C1 segment of cervical spinal cord (tissue), 14 donors: ENCODE data around the gene WNT10A.
"Not testable (repeated sequence)": the region's sequence is repeated elsewhere in the genome, so short reads cannot be mapped to it uniquely, and the experiment has no call there.

Experiments
- DNase-seq, 14 donors: peaks; one replicate each; lab custom pipeline; 2025; lab: John Stamatoyannopoulos, UW

WNT10A gene

GRCh38 chr2:218880102-218880858 lies at the start of gene WNT10A:
TSS of gene WNT10A (plus strand) at chr2:218880852. CDS start at chr2:218880996, 144 bp downstream.
- DNase-seq = no peak

GRCh38 chr2:218831378-218831990 lies 49.2 kb upstream of the WNT10A start, which contains the start of gene PRKAG3:
TSS of gene PRKAG3 (minus strand) at chr2:218831803.
- no peak for DNase-seq

- DNase-seq = no peak
Measured at GRCh38 chr2:218832081-218832480, 48.6 kb upstream of the WNT10A start.

DNA sequence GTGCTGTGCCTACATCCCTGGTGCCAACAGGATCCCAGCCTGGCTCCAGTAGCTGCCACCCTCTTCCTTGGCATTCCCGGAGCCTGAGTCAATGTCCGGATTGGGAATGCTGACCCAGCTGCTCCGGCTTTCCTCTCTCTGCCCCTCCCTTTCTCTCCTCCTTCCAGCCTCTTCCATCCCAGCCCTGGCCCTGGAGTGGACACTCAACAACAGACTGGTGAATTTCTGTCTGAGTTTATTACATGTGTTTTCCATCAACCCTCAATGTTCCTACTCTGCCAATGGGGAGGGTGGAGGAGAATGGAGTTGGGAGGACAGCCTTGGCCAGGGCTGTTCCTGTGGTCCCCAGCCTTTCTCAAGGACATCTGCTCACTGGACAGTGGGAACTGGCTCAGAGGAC lies 48.1 kb upstream of the WNT10A start:
- no peak for DNase-seq

GRCh38 chr2:218833023-218833609 lies 47.5 kb upstream of the WNT10A start:
- DNase-seq = no peak

GRCh38 chr2:218834685-218835084 lies 46.0 kb upstream of the WNT10A start:
- DNase-seq = no peak

- DNase-seq = no peak
Measured at GRCh38 chr2:218837495-218837894, 43.2 kb upstream of the WNT10A start.

GRCh38 chr2:218839430-218839829 lies 41.2 kb upstream of the WNT10A start:
- no peak for DNase-seq

DNA sequence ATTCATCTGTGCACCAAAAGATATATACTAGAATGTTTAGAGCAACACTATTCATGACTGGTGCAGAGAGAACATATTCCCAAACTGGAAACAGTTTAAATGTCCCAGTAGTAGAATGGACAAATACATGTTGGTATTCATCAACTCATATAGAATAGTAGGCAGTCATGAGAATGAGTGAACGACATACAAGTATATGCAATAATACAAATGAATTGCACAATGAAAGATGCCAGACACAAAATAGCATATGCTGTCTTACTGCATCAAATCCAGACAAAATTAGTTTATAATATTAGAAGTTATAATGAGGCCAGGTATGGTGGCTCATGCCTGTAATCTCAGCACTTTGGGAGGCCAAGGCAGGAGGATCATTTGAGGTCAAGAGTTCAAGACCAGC lies 40.8 kb upstream of the WNT10A start:
- DNase-seq = no peak

GRCh38 chr2:218844334-218844733 lies 36.3 kb upstream of the WNT10A start:
- DNase-seq = not testable (repeated sequence)

DNA sequence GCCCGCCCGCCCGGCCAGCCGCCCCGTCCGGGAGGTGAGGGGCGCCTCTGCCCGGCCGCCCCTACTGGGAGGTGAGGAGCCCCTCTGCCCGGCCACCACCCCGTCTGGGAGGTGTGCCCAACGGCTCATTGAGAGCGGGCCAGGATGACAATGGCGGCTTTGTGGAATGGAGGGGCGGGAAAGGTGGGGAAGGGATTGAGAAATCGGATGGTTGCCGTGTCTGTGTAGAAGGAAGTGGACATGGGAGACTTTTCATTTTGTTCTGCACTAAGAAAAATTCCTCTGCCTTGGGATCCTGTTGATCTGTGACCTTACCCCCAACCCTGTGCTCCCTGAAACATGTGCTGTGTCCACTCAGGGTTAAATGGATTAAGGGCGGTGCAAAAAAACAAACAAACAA lies 33.7 kb upstream of the WNT10A start:
- not testable (repeated sequence) for DNase-seq

- DNase-seq = no peak
Measured at GRCh38 chr2:218849721-218850120, 30.9 kb upstream of the WNT10A start.

DNA sequence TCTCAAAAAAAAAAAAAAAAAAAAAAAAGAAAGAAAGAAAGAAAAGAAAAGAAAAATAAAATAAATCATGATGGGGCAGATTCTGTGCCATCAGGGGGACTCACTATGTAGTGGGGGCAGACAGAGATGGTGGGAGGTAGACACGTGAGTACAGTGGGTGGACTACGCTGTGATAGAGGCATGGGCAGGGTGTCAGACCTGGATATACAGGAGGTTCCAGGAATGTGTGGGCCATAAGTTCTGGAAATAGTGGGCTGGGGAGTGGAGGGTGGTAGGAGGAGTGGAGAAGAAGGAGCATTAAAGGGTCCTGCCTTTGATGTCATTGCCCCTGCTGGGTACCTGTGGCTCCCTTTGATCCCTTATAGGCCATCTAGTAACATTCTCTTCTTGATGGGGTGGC lies 29.9 kb upstream of the WNT10A start:
- no peak for DNase-seq

DNA sequence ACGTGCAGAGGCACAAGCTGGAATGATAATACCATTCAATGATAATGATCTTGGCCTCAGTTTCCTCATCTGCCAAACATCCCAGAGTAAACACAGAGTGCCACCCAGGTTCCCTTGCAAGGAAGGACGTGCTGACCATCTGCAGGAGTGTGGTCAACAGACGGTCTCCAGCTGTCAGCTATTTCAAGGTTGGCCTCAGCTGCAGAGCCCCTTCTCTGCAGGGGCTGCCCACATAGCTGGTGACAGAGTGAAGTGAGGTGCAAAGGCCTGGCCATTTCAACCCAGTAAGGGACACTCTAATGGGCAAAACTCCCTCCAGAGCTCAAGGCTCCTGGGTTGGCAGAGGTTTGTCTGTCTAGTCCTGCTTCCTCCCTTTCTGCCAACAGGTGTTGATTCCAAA lies 29.4 kb upstream of the WNT10A start:
- DNase-seq = no peak

DNA sequence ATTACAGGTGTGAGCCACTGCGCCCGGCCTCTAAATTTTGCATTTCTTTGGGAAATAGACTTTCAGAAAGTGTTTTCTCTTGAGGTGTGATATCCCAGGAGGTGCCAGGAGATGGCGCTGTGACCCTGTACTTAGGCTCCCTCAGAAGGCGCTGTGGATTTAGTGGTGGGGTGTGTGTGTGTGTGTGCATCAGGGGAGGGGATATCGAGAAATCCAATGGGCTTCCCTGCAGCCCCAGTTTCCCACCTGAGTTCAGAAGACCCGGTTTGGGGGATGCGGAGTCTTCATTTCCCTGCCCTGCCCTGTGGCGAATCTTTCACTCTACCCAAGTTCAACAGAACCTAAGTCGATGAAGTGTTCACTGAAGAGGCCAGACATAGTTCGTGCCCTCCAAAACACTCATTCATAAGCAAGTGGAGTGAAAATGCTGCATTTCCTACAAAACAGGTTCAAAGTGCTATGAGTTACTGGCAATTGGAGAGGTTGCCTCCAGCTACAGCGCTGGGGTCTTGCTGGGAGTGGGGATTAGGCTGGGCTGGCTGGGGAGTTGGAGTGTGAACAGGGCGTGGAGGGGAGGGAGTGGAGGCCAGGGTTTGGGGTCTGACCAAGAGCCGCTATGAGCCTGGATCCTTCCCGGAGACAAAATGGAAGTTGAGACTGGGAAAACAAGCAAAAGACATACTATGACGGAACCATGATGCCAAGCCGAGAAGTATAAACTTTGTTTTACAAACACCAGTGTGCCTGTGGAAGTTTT lies 27.6 kb upstream of the WNT10A start:
- DNase-seq = peak in 5 of 14 donors; percentile 7 to 31 (median 14)

- no peak for DNase-seq
Measured at GRCh38 chr2:218853766-218854165, 26.9 kb upstream of the WNT10A start.

DNA sequence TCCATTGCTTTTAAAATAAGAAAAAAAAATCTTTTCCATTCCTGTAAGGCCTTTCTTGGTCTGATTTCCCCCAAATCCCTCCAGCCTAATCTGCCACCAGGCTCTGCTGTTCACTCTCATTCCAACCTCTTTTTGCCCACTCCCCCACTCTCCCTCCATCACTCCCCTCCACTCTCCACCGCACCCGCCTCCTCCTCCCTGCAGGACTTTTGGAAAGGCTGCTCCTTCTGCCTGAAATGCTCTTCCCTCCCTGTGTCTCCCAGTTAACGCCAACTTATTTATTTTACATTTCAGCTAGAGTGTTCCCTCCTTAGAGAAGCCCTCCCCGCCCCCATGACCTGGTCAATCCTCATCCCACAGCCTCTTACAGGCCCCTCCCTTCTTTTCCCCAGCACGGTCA lies 25.8 kb upstream of the WNT10A start:
- DNase-seq = no peak

DNA sequence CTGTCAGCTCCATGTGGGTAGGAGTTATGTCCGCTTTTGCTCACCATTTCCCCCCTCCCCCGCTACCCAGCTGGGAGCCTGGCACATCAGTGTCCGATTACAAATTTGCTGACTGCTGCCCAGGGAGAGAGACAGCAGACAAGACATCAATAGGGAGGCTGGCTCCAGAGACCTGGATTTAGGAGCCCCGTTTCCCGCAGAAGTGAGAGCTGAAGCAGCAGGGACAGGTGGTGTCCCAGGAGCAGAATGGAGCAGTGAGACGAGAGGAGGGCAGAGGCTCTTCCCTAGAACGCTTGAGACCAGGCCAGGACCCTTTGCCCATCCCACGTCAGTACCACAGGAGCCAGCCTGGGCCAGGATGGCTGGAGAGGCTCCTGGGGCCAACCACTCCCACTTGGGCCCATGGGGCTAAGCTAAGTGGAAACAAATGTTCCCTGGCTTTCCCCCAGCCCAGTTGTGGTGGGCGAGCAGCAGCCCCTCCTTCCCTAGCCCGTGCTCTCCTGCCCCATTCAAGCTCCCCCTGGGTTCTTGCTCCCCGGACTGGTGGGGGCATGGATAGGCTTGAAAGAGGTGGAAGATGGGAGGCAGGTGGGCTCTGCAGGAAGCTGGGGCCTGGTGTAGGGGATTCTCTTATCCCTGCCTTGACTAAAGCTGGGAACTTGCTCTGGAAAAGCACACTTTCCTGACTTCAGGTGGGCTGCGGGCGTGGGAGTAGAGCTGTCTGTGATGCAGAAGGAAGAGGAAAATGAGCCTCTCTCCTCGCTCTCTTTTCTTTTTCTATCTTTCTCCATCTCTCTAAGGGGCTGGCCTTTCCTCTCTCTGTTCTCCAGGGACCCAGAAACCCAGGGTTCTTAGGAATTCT lies 25.1 kb upstream of the WNT10A start:
- no peak for DNase-seq

DNA sequence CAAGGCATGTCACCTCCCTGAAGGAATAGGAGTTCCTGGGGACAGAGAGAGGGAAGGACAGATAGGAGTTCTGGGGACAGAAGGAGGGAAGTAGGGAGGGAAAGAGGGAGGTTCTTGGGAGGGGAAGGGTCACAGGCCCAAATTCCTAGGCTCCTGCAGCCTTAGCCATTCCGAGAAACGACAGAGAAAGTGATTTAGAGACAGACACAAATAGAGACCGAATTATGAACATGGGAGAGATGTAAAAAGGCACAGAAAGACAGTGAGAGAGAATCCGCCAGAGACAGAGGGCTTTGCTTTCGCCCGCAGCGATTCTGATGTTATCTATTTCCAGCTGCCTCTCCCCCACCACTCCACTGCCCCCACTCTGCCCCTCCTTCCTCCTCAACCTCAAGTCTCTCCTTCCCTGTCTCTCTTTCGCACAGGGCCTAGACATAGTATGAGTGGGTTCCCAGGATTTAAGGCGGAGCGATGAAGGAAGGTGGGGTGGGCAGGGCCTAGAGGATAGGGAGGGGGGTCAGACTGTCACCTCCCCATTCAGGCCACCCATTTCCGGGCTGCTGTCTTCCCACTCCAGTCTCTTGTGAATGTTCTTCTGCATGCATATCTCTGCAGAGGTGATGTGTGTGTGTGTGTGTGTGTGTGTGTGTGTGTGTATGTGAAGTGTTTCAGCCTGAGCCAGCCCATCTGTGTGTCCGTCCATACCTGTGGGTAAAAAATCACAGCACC lies 24.3 kb upstream of the WNT10A start:
- DNase-seq = no peak

DNA sequence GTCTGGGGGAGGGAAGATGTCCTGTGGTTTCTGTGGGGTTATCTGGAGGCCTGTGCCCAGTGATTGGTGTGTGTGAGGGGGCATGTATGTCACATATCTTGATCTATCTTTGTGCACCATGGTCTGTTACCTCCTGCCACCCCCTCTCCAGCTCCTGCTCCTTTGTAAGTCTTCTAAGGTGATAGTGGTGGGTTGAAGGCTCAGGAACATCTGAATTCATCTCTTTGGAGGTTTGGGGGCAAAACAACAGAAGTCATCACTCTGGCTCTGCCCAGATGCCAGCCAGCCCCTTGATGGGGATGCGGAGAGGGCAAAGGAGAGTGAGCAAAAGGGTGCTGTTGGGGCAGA lies 23.8 kb upstream of the WNT10A start:
- DNase-seq = no peak
